Parathyroid adenoma (tissue), 2 donors: Measurements from ENCODE around the gene PTGES3L.

ENCODE experiments used
- H2AFZ ChIP-seq: fragments of 300-600 bp; sonication (generic); one replicate; pipeline ENCODE4 v1.7.0; 2017; ENCODE audit warnings: antibody characterized with exemption, mild to moderate bottlenecking
- H3K27ac ChIP-seq: fragments of 300-600 bp; sonication (generic); one replicate; pipeline ENCODE4 v1.7.0; 2017
- H3K27me3 ChIP-seq: fragments of 300-600 bp; sonication (generic); one replicate; pipeline ENCODE4 v1.7.0; 2017; ENCODE audit warnings: low read length; ENCODE audit not compliant: control insufficient read depth, insufficient read depth
- H3K36me3 ChIP-seq: fragments of 300-600 bp; sonication (generic); one replicate; pipeline ENCODE4 v1.7.0; 2017; ENCODE audit warnings: low read length; ENCODE audit not compliant: control insufficient read depth, insufficient read depth
- H3K4me1 ChIP-seq: fragments of 300-600 bp; sonication (generic); one replicate; pipeline ENCODE4 v1.7.0; 2017; ENCODE audit warnings: control low read depth
- H3K4me2 ChIP-seq: fragments of 300-600 bp; sonication (generic); one replicate; pipeline ENCODE4 v1.7.0; 2017; ENCODE audit warnings: low read length
- H3K4me3 ChIP-seq: fragments of 300-600 bp; sonication (generic); one replicate; pipeline ENCODE4 v1.7.0; 2017; ENCODE audit warnings: low read depth, low read length
- H3K79me2 ChIP-seq: fragments of 300-600 bp; sonication (generic); one replicate; pipeline ENCODE4 v1.7.0; 2017; ENCODE audit warnings: control low read depth
- H3K9ac ChIP-seq: fragments of 300-600 bp; sonication (generic); one replicate; pipeline ENCODE4 v1.7.0; 2017; ENCODE audit warnings: mild to moderate bottlenecking
- H3K9me3 ChIP-seq: fragments of 300-600 bp; sonication (generic); one replicate; pipeline ENCODE4 v1.7.0; 2017; ENCODE audit warnings: low read length; ENCODE audit not compliant: control insufficient read depth
- CTCF ChIP-seq: fragments of 300-600 bp; sonication (generic); IDR thresholded peaks from one replicate; pipeline ENCODE4 v1.7.0; 2017; ENCODE audit warnings: antibody characterized with exemption, mild to moderate bottlenecking
- donor health status: primary hyperparathyroidism.

Gene PTGES3L

GRCh38 chr17:43014020-43014648 lies 34.3 kb upstream of the PTGES3L start:
- Histone ChIP-seq H3K4me3 (no peak overlapping the region), H3K4me1 (peaks cover 3% of the 10 kb centered on the region), H3K9ac (no peak overlapping the region), H3K79me2 (no peaks in the 10 kb centered on the region), H3K27me3 (no peaks in the 10 kb centered on the region), H3K27ac (no peak overlapping the region), H3K4me2 (no peak overlapping the region), H3K36me3 (no peaks in the 10 kb centered on the region), H2AFZ (no peak overlapping the region), H3K9me3 (no peaks in the 10 kb centered on the region)
- no peak for TF ChIP-seq CTCF

GRCh38 chr17:43013296-43013695 lies 33.4 kb upstream of the PTGES3L start:
- no peaks in the 10 kb centered on the region for H3K27me3 ChIP-seq
- H3K9ac ChIP-seq = no peak overlapping the region
- no peaks in the 10 kb centered on the region for H3K36me3 ChIP-seq
- H3K9me3 ChIP-seq = no peaks in the 10 kb centered on the region
- H3K4me1 ChIP-seq = no peaks in the 10 kb centered on the region
- H3K79me2 ChIP-seq = no peaks in the 10 kb centered on the region
- no peak overlapping the region for H3K4me3 ChIP-seq
- H3K4me2 ChIP-seq = no peak overlapping the region
- no peak overlapping the region for H3K27ac ChIP-seq
- TF ChIP-seq CTCF = no peak
- no peak overlapping the region for H2AFZ ChIP-seq

GRCh38 chr17:43011728-43012472 lies 32.0 kb upstream of the PTGES3L start:
- Histone ChIP-seq H3K4me1 (peaks cover 1% of the 10 kb centered on the region), H3K27ac (no peak overlapping the region), H3K36me3 (no peaks in the 10 kb centered on the region), H3K27me3 (no peaks in the 10 kb centered on the region), H3K4me3 (no peak overlapping the region), H3K9me3 (no peaks in the 10 kb centered on the region), H2AFZ (no peak overlapping the region), H3K79me2 (no peaks in the 10 kb centered on the region), H3K9ac (no peak overlapping the region), H3K4me2 (no peak overlapping the region)
- TF ChIP-seq CTCF = no peak

GRCh38 chr17:43010667-43011308 lies 30.9 kb upstream of the PTGES3L start:
- no peaks in the 10 kb centered on the region for H3K9me3 ChIP-seq
- peaks cover 4% of the 10 kb centered on the region for H3K4me1 ChIP-seq
- H3K27ac ChIP-seq = no peak overlapping the region
- no peak for TF ChIP-seq CTCF
- no peak overlapping the region for H2AFZ ChIP-seq
- no peak overlapping the region for H3K9ac ChIP-seq
- H3K36me3 ChIP-seq = no peaks in the 10 kb centered on the region
- H3K4me3 ChIP-seq = no peak overlapping the region
- H3K79me2 ChIP-seq = no peaks in the 10 kb centered on the region
- H3K4me2 ChIP-seq = no peak overlapping the region
- H3K27me3 ChIP-seq = no peaks in the 10 kb centered on the region
